CD4-positive, alpha-beta T cell treated with Interleukin-15 for 4 hours (primary cell): Measurements from ENCODE around the gene KCNIP3.

Experiments
- DNase-seq: peaks from one replicate; pipeline ENCODE4 v3.0.0-alpha.2; 2020; ENCODE audit warnings: low spot score

KCNIP3 gene

GRCh38 chr2:95312543-95313201 lies 15.5 kb downstream of the KCNIP3 start:
- no peak for DNase-seq

- DNase-seq = no peak
Measured at GRCh38 chr2:95313296-95314131, 16.4 kb downstream of the KCNIP3 start.

DNA sequence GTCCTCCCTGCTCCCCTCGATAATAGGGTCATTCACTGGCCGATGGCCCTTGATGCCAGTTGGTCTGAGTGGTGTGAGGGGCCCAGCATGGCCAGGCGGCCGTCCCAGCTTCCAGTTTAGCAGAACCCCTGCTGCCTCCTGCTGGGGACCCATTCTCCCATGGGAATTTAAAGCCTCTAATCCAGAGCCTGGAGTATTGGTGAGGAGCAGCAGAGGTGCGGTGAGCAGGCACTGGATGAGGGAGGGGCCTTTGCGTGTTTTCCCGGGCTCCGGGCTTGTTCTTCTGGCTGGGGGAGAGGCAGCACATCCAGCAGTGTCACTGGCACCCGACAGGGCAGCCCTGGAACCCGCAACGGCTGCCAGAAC lies 17.4 kb downstream of the KCNIP3 start:
- no peak for DNase-seq

GRCh38 chr2:95314964-95315611 lies 17.9 kb downstream of the KCNIP3 start:
- DNase-seq = no peak

- DNase-seq = no peak
Measured at GRCh38 chr2:95315801-95316411, 18.8 kb downstream of the KCNIP3 start.

GRCh38 chr2:95316466-95317122 lies 19.4 kb downstream of the KCNIP3 start:
- DNase-seq = no peak

DNA sequence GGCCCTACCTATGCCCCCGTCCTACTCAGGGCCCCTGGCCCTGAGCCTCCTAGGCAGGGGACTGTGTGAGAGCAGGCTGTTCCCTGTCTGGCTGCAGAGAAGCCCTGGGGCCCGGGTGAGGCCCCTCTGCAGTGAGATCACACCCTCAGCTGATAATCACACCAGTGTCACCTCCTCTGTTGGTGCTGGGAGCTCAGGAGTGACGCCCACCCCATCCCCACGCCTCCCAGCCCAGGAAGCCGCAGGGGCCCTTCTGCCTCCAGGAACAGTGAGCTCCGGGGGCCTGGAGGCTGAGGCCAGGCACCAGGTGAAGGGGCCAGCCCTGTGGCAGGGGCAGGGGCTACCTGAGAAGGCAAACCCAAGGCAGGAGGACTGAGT lies 20.0 kb downstream of the KCNIP3 start:
- DNase-seq = no peak

- no peak for DNase-seq
Measured at GRCh38 chr2:95317665-95318425, 20.7 kb downstream of the KCNIP3 start.

GRCh38 chr2:95318431-95319220 lies 21.5 kb downstream of the KCNIP3 start:
- no peak for DNase-seq

DNA sequence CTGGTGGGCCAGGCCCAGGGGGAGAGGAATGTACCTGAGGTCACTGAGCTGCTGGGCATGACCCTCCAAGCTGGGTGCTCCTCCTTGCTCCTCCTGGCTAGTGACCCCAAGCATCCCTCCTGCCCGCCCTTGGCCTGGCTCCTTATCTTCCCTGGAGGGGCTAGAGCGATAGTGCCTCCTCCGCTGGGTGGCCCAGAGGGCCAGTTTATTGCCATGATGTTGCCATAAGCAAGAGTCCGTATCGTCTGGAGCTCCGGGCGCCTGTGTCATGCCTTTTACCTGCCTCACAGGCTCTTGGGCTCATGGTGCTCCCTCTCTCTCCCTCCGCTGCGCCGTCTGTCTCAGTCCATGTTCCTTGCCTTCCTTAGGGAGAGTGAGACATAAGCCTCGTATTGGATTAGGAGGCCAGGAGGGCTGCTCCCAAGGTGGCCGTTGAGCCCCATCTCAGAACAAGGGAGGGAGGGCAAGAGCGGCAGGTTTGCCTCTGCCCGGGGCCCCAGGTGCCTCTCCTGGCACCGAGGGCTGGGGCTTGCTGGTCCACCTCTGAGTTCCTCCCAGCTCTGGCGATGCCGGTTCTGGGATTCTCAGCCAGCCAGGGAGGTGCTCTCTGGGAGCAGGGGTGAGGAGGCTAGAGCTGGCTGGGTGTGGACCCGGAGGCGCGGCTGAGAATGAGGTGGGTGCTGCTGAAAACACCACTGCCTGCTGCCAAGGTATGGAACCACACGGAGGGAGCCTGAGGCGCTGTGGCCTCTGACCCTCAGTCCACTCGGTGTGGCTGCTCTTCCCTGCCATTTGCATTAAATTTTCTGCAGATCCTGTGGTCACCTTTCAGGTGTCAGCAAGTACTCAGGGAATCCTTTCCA lies 22.6 kb downstream of the KCNIP3 start:
- no peak for DNase-seq

DNA sequence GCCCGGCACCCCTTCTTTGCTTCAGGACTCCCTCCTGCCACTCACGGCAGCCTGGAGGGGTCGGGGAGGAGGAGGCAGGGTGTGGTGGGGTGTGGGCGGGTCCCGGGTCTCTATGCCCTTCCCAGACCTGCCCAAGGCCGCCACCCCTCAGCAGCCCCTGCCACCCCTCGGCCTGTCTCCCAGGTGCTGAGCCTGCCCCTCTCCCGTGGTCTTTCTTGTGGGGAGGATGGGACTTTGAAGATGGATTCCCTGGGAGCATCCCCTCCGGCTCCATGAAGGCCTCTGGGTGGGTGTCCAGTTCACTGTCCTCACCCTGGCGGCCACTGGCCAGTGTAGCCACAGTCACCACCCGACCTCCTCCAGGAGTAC lies 23.2 kb downstream of the KCNIP3 start:
- DNase-seq = no peak

DNA sequence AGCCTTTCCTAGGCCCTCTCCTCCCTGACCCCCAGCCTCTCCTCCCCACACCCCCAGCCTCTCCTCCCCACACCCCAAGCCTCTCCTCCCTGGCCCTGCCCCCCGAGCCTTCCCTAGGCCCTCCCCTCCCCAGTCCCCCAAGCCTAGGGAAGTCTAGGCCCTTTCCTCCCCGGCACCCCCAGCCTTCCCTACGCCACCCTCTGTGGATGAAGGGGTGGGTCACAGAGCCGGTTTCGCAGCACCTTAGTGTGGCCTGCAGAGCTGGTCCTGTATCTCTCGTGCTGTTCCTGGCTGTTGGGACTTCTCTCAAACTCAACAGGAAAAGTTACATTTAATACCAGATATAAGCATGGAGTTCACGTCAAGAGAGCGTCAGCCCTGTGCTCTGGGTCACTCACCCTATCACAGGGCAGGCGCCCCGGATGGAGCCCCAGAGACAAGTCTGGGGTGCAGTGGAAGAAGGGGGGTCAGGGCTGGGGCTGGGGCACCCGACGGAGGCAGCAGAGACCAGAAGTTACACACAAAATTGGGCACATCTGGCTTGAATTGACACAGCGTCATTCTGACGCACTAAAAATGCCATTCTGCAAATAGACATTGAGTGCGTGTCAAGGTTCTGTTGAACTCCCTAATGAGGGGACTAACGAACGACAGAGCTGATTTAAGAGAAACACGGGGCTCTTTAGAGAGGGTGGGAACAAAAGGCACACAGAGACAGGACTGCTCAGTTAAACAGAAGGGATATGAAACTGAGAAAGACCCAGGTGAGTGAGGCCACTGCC lies 24.0 kb downstream of the KCNIP3 start:
- no peak for DNase-seq

GRCh38 chr2:95323347-95324155 lies 26.4 kb downstream of the KCNIP3 start:
- no peak for DNase-seq

GRCh38 chr2:95325026-95325425 lies 27.9 kb downstream of the KCNIP3 start:
- no peak for DNase-seq

DNA sequence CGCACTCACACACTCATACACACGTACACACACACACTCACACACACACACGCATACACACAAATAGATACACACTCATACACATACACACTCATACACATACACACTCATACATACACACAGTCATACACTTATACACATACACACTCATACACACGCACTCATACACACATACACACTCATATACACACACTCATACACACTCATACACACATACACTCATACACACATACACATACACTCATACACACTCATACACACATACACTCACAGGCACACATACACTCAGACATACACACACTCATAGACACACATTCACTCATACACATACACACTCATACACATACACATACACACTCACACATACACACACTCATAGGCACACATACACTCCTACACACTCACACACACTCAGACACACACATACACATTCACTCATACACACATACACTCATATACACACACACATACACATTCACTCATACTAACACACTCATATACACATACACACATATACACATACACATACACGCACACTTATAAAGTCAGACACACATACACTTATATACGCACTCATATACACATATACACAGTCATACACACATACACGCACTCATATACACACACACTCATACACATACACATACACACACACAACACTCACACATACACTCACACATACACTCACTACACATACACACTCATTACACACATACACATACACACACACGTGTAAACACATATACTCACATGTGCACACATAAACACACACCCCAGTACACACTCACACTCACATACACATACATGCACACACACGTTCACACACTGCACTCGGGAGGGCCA lies 28.7 kb downstream of the KCNIP3 start:
- DNase-seq = no peak

DNA sequence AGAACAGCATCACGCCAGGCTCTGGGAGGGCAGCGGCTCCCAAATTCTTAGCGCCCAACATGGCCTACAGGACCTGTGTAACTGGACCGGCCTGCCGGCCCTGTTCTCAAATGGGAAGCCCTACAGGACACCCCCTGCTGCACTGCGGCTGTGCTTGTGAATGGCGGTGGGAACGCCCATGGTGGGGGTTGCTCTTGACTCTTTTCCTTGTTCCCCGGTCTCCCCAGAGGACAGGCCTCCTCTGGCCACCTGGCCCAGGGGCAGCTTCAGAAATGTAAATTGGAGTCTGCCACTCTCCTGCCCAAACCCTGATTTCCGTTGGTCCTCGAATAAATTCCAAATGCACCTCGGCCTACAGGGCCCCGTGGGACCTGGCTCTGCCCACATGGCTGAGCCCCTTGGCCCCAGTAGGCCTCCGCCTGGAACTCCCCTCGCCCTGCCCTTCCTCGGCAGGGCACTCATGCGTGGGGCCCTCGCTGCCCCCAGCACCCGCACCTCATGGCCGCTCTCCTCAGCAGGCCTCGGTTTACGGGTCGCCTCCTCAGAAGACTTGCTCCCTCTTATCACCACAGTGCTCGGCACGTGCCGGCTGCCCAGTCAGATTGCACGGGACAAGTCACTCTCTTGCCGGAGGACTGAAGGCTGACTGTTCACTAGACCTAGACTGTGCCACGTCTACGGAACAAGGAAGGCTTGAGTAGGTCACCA lies 29.4 kb downstream of the KCNIP3 start:
- DNase-seq = no peak

- DNase-seq = no peak
Measured at GRCh38 chr2:95327861-95328260, 30.7 kb downstream of the KCNIP3 start.
